Esophagus squamous epithelium (tissue), 4 donors: ENCODE measurements around the gene NTF3.

Experiments
- CTCF ChIP-seq, 6 experiments: fragments of 450-650 bp in 4 of 6; fragments of 200-600 bp in 2 of 6; sonication (generic) in 2 of 6; IDR thresholded peaks; one replicate each; pipeline ENCODE4 v1.5.1; 2016 to 2019; ENCODE audit warnings: antibody characterized with exemption in 6 of 6, mild to moderate bottlenecking in 4 of 6, moderate library complexity in 4 of 6
- POLR2A ChIP-seq, 4 donors: fragments of 450-650 bp; IDR thresholded peaks; one replicate each; pipeline ENCODE4 v1.6.1; 2017; ENCODE audit warnings: antibody characterized with exemption in 4 of 4, mild to moderate bottlenecking in 4 of 4, moderate library complexity in 3 of 4

- no peak for TF ChIP-seq CTCF (IDR thresholded peaks at IDR 0.05)
- TF ChIP-seq POLR2A (IDR thresholded peaks at IDR 0.05), result no peak
These were observed 9.1 kb downstream of the NTF3 start for GRCh38 chr12:5440978-5441377.
